Peyer's patch (tissue), 4 donors: ENCODE measurements around the gene RAPGEF2.

Source experiments
- CTCF ChIP-seq, 6 experiments: fragments of 450-650 bp in 4 of 6; fragments of 200-600 bp in 2 of 6; sonication (generic) in 1 of 6; IDR thresholded peaks; one replicate each; pipeline ENCODE4 v1.5.1; 2017 to 2019; ENCODE audit warnings: antibody characterized with exemption in 6 of 6, mild to moderate bottlenecking in 3 of 6, moderate library complexity in 1 of 6
- POLR2A ChIP-seq, 2 donors: fragments of 450-650 bp; IDR thresholded peaks; one replicate each; pipeline ENCODE4 v1.5.1; 2017; ENCODE audit warnings: antibody characterized with exemption in 2 of 2, mild to moderate bottlenecking in 2 of 2, moderate library complexity in 2 of 2

- no peak for TF ChIP-seq CTCF (IDR thresholded peaks at IDR 0.05)
- TF ChIP-seq POLR2A (IDR thresholded peaks at IDR 0.05), result no peak
Measured at GRCh38 chr4:159347813-159348212, 244.9 kb downstream of the RAPGEF2 start.
